NCI-H345 (cell line): Measurements from ENCODE around the gene TMEM91.
"Not testable (repeated sequence)": the region's sequence is repeated elsewhere in the genome, so short reads cannot be mapped to it uniquely, and the experiment has no call there.

ENCODE experiments used
- DNase-seq: peaks from one replicate; lab custom pipeline; 2025; lab: John Stamatoyannopoulos, UW

Gene TMEM91

DNA sequence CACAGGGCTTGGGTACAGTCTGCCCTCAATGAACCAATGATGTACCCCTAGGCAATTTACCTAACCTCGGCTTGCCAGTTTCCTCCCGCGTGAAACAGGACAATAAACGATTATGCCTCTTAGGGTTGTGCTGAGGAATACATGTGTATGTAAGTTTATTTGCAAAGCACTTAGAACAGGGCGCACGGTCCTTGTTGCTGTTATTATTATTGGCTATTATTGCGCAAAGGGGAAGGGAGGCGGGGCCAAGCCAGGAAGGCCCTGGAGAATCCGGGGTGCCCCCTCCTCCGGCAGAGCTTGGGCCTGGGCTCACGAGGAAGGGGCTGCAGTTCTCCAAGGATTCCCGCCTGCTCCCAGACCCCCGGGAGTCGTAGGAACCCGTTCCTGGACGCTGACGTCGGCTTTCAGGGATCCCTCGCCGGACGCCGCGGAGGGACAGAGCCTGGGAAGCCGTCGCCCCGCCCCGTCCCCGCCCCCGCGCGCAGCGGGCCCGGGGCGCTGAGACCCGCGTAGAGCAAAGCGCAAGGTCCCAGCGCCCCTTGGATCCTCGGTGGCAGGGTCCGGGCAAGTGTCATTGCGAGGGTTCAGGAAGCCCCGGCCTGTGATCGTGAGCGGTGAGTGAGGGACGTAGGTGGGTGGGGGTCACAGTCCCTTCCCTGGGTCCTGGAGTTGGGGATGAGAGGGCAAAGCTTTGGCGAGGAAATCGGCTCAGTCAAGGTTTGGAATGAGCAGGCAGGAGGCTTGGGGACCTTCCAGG is at the start of gene TMEM91:
TMEM91 (plus strand) TSS at position 293 of the 757 bp plus-strand sequence. CDS start 1,777 bp downstream, outside the sequence.
- DNase-seq: peak; percentile 4

DNA sequence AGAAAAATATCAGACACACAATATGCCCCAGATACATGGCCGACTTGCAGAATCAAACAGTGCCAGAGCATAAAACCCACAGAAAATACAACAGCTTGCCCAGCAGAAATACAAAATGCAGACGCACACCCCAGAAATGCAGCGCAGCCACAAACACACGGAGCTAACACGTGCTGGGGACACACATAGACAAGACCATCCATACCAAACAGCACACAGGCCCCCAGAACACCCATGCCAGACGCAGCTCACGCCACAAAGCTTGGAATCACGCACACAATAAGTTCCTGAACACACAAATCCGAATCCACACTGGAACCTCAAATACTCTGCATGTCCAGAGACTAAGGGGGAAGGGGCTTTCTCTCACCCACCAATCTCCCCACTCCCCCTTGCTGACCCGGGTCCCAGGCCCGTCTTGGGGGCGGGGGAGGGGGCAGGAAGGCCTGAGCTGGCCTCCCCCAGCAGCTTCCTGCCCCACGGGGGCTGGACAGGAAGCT is 49.2 kb upstream of the TMEM91 start:
- no peak for DNase-seq

DNA sequence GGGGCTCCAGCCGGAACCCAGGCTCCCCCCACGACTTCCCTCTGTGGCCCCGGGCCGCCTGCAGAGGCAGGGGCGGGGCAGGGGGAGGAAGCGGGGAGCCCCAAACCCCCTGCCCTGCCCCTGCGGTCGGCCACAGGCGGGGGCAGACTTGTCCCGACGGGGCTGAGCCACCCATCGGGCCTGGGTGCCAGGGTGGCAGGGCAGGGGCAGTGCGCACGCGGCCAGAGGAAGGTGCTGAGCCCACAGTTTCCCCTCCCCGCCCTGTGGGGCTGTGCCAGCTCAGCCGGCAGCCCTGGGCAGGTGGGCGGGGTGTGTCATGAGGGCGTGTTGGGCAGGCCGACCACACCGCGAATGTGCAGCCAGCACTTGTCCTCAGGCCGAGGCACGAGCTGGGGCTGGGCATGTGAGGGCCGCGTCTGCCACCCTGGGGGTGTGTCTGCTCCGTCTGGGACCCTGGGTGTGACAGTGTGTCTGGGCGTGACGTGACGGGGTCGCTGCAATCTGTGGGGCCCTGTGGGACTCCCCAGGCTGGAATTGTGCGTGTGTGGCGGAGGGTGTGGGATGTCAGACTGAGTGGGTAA is 48.7 kb upstream of the TMEM91 start:
- DNase-seq: peak; percentile 9

DNA sequence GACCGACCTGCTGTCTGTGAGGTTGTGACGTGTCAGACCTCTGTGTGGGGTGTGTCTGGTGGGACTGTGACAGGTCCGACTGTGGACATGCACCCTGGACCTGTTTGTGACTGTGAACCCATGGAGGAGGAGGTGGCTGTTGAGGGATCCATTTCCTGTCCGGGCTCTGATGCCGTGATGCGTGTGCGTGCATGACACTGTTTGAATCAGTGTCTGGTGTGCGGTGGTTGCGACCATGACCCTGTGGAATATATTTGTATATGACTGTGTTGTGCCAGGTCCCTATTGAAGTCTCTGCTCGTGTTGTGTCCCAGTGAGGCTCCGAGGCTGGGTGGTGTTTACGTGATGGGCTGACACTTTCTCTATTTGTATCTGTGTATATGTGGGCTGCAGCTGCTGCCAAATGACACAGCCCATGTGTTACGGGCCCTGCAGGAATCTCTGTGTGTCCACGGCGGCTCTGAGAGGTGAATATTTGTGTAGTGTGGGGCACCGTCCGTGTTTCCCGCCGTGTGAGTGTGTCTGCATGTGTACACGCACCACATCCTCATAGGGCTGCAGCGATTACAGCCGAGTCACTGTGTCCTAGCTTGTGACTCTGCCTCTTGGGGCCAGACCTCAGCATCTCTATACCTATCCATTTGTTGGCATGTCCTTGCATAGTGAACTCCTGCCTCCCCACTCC is 48.0 kb upstream of the TMEM91 start:
- no peak for DNase-seq

DNA sequence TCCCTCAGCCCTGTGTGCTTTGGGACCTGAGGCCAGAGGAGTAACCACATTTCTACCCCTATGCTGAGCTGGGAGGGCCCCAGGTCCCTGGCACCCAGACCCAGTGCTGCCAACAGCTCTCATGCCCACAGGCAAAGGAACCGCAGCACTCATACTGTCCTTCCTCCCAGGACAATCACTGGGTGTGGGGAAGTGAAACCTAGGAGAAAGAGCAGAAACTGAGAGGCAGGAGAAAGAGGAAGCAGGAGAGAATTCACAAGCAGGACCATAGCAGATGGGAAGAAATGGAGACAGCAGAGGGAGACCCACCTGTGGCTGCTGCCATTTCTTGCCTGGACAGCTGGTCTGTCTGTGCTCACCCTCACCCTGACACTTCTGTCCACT is 47.5 kb upstream of the TMEM91 start:
- no peak for DNase-seq

DNA sequence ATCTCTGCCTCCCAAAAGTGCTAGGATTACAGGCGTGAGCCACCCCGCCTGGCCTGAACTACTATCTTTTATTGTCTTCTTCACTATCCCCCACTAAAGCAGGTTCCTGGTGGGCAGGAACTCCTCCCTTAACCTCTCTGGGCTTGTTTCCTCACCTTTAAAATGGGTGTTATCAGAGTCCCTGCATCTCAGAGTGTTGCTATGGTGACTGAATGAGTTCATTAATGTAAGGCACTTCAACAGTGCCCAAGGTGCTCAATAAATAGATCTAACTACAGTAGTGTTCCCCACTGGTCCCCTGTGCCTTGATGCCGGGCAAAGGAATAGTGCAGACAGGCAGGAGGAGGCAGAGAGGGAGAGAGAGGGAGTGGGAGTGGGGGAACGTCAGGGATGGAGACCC is 45.9 kb upstream of the TMEM91 start:
- DNase-seq: no peak

DNA sequence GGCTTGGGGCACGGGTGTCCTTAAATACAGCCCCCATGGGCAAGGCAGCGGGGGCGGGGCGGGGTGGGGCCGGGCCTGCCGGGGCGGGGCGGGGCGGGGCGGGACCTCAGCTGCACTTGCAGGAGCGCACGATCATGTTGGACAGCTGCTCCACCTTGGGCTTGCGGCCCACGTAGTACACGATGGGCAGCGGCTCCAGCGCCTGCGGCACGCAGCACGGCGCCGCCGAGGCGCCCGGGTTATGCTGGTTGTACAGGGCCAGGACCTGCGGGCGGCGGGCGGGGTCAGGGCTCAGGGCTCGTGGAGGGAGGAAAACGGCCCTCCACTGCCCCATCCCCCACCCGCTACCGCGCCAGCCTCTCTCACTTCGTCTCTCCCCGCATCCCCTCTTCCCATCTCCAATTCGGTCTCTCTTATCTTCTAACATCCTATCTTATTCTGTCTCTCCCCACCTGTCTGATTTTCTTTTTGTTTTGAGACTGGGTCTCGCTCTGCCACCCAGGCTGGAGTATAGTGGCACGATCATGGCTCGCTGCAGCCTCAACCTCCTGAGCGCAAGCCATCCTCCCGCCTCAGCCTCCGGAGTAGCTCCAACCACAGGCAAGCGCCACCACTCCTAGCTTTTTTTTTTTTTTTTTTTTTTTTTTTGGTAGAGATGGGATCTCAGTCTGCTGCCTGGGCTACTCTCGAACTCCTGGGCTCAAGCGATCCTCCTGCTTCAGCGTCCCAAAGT is 45.2 kb upstream of the TMEM91 start:
- DNase-seq: no peak

DNA sequence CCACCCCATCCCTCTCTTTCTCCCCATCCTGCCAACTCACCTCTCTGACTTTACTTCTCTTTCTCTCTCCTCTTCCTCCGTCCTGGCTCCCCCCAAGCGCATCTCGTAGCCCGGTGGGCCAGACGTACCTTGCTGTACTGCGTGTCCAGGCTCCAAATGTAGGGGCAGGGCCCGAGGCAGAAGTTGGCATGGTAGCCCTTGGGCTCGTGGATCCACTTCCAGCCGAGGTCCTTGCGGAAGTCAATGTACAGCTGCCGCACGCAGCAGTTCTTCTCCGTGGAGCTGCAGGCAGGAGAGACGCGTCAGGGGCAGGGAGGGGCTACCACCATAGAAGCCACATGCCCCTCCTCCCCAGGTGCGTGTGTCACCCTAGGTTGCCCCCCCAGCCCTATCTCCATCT is 44.3 kb upstream of the TMEM91 start:
- DNase-seq: no peak

DNA sequence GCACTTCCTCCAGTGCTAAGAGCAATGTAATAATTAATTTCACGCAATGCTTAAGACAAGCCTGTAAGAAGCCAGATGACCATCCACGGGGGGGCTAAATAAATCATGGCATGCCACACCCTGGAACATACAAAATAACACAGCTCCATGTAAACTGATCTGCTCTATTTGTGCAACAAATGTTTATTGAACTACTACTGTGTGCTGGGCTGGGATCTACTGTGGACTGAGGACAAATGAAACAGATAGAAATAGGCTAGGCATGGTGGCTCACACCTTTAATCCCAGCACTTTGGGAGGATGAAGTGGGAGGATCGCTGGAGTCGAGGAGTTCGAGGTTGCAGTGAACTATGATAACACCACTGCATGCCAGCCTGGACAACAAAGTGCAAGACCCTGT is 43.9 kb upstream of the TMEM91 start:
- DNase-seq: no peak

DNA sequence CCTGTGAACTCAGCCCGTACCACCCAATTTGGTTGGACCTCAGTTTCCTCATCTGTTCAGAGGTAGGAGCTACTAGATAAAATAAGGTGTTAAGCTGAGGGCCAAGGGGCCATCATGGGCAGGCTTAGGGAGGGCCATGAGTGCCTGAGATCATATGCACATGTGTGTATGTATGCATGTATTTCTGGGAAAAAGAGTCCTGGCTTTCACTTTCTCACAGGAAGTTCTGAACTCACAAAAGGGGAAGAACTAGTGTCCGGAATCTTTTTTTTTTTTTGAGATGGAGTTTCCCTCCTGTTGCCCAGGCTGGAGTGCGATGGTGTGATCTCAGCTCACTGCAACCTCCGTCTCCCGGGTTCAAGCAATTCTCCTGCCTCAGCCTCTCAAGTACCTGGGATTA is 41.5 kb upstream of the TMEM91 start:
- no peak for DNase-seq

DNA sequence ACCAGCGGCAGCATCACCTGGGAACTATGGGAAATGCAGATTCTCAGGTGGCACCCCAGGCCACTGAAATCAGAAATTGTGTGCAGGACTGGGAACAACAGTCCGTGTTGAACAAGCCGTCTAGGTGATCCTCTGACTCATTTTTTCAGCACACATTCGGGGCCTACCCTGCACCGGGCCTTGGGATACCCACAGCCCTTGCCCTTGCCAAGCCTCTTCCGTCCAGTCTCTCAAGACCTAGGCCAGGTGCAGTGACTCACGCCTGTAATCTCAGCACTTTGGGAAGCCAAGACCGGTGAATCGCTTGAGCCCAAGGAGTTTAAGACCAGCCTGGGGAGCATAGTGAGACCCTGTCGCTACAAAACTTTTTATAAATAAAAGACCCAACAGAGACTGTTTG is 40.9 kb upstream of the TMEM91 start:
- DNase-seq: no peak

DNA sequence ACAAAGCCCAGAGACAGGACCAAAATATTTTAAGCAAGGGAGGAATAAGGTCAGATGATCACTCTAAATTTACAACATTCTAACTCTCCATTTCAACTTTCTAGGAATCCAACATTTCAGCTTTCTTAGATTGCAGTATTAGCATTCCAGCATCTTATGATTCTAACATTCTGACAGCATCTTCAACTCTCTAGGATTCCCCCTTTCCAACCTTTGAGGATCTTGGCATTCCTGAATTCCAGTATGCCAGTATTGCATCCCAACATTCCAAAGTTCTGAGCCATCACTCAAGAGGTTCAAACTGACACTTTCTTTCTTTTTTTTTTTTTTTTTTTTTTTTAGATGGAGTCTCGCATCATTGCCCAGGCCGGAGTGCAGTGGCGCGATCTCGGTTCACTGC is 36.4 kb upstream of the TMEM91 start:
- DNase-seq: no peak

DNA sequence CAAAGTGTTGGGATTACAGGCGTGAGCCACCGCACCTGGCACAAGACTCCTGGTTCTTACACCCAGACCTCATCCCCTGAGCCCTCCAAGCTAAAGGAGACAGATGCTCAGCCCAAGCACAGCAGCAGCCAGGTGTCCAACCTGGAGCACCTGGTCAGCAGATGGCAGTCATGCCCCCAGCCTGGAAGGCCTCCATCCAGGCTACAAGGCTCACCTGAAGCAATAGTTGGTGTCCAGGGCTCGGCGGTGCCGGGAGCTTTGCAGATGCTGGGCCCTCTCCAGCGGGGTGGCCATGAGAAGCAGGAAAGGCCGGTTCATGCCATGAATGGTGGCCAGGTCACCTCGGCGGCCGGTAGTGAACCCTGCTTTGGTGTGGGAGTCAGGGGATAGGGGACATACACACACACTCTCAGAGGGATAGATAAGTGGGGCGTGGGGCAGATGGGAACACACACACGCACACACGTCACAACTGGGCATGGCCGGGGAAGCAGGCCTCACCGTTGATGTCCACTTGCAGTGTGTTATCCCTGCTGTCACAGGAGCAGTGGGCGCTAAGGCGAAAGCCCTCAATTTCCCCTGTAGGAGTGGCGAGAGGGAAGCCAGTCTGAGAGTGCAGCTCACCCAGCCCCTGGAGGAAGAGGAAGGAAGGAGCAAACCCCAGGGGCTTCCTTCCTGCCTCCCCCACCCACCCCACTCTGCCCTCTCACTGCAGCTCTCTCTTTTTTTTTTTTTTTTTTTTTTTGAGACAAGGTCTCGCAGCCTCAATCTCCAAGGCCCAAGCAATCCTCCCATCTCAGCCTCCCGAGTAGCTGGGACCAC is 34.5 kb upstream of the TMEM91 start:
- DNase-seq: no peak

DNA sequence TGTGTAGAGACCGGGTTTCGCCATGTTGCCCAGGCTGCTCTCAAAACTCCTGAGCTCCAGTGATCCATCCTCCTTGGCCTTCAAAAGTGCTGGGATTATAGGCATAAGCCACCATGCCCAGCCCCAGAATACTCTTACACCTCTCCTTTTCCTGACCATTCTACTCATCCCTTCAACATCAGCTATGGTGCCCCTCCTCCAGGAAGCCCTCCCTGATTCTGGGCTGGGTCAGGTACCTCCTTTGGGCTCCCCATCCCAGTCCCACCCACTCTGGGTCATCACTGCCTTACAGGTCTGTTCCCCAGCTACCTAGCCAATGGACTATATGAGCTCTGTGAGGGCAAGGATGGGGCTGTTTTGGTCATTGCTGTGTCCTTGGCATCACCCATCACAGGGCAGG is 32.2 kb upstream of the TMEM91 start:
- no peak for DNase-seq

DNA sequence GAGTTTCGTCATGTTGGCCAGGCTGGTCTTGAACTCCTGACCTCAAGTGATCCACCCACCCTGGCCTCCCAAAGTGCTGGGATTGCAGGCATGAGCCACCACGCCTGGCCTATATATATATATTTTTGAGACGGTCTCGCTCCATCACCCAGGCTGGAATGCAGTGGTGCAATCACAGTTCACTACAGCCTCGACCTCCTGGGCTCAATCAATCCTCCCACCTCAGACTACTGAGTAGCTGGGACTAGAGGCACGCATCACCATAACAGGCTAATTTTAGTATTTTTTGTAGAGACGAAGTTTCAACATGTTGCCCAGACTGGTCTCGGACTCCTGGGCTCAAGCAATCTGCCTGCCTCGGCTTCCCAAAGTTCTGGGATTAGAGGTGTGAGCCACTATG is 29.4 kb upstream of the TMEM91 start:
- DNase-seq: not testable (repeated sequence)

DNA sequence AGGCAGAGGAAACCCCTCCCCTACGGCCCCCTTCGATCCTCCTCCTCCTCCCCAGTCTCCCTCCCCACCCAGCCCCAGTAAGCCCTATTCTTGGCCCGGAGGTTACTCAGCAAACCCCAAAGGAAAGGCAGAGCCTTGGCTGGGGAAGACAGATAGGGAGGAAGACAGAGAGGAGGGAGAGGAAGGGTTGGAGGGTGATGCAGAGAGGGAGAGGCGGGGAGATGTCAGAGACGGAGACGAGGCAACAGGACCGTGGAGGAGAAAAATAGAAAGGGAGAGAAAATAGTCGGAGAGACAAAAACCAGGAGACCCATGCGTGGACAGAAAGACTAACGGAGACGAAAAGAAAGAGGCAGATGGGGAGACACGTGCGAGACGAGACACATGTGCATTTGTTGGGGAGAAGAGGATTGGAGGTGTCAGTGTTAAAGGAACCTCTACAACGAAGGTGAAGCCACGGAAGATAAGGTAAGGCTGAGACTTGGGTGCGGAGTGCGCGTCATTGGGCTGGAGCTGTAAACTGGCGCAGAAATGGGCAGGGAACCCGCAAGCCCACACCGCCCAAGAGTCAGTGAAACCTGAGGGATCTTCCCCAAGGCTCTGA is 25.5 kb upstream of the TMEM91 start:
- no peak for DNase-seq

DNA sequence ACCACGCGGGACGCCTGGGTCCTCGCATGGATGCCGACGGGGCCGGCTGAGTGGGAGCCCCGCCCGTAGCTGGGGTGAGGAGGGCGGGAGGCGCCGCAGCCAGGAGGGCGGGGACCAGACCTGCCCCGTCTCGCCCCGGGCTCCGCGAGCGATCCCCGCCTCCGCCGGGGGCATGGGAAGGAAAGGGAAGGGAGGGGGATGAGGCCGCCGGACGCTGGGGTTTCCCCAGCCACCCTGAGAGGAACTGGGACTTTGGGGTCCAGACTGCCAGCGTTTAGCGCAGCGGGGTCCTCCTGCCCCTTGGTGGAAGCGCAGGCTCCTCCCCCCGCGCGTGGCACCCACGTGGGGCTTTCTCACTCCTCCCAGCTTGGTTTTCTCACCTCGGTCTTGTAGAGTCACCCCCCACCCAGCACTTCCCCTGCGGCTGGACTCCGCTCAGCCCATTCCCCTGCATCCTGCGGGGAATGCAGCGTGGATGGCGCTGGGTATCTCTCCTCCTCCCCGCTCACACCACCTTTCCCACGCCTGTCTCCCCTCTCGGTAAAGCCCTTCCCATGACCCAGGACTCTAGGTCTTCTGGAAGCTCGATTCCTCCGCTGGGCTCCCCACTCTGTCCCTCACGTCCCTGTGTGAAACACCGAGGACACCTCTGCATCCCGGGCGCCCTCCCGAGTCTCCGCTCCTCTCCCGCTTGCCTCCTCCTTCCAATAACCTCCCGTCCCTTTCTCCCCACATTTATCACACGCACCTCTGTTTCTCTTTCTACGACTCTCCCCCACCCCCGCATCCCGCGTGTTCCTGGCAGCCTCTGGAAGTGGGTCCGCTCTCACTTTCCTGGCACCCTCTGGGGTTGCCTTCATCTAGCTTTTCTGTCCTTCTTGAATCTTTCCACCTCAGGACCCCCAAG is 24.7 kb upstream of the TMEM91 start:
- no peak for DNase-seq

DNA sequence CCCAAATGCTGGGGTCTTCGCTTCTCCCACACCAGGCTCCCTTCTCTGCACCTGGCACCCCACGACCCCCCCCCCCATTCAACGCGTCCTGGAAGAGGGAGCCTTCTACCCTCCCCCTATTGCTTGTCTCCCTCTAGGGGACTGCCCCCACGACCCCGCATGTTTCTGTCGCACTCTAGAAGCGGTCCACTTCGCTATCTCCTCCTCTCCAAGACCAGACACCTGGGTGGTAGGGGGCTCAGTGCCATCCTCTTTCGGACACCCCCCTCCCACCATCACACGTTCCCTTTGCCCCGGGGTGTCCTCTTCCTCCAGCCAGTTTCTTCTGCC is 24.1 kb upstream of the TMEM91 start:
- DNase-seq: no peak

DNA sequence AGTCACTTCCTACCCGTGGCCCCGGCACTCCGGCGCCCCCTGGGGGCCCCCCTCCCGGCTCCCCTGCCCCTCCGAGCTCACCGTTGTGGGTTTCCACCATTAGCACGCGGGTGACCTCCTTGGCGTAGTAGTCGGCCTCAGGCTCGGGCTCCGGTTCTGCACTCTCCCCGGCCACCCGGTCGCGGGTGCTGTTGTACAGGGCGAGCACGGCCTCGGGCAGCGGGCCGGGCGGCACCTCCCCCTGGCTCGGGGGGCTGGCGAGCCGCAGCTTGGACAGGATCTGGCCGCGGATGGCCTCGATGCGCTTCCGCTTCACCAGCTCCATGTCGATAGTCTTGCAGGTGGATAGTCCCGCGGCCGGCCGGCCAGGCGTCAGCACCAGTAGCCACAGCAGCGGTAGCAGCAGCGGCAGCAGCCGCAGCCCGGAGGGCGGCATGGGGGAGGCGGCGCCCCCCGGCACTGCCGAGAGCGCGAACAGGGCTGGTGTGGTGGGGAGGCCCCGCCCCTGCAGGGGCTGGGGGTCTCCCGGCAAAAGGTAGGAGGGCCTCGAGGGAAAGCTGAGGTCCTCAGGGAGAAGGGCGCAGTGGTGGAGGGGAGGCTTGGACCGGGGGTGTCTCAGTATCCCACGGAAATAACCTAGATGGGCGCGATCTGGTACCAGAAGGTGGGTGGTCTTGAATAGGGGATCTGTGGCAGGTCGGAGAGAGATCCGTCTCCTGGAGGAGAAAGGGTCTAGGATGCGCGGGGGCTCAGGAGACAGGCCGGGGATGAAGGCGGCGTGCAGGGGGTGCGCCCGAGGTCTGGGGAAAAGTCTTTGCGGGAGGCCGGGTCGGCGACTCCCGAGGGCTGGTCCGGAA is 23.5 kb upstream of the TMEM91 start:
- DNase-seq: peak; percentile 18
